ENCODE results near the gene ZNF366.

ZNF366 gene

GRCh38 chr5:72519111-72519510 lies 11.9 kb upstream of the ZNF366 start:
- DNase-seq (ENCODE audit: low spot score) = no peak

- DNase-seq (ENCODE audit: low spot score) = no peak
Observed at GRCh38 chr5:72518001-72518683, 10.9 kb upstream of the ZNF366 start.

GRCh38 chr5:72516916-72517315 lies 9.7 kb upstream of the ZNF366 start:
- no peak for DNase-seq (ENCODE audit: low spot score)

GRCh38 chr5:72515211-72515610 lies 8.0 kb upstream of the ZNF366 start:
- no peak for DNase-seq (ENCODE audit: low spot score)

- DNase-seq (ENCODE audit: low spot score) = no peak
Observed at GRCh38 chr5:72512593-72512860, 5.3 kb upstream of the ZNF366 start.

GRCh38 chr5:72511774-72512592 lies 4.8 kb upstream of the ZNF366 start:
- no peak for DNase-seq (ENCODE audit: low spot score)

- no peak for DNase-seq (ENCODE audit: low spot score)
Observed at GRCh38 chr5:72511366-72511765, 4.2 kb upstream of the ZNF366 start.

- DNase-seq (ENCODE audit: low spot score) = no peak
Observed at GRCh38 chr5:72510610-72511181, 3.5 kb upstream of the ZNF366 start.

GRCh38 chr5:72509401-72509800 lies 2.2 kb upstream of the ZNF366 start:
- DNase-seq (ENCODE audit: low spot score) = no peak

GRCh38 chr5:72508241-72509170 lies 1.3 kb upstream of the ZNF366 start:
- no peak for DNase-seq (ENCODE audit: low spot score)

GRCh38 chr5:72507907-72508238 lies 663 bp upstream of the ZNF366 start:
- no peak for DNase-seq (ENCODE audit: low spot score)

- DNase-seq (ENCODE audit: low spot score) = no peak
Observed at GRCh38 chr5:72506158-72506549, 1.1 kb downstream of the ZNF366 start.

- DNase-seq (ENCODE audit: low spot score) = no peak
Observed at GRCh38 chr5:72505539-72506157, 1.6 kb downstream of the ZNF366 start.

GRCh38 chr5:72505016-72505415 lies 2.2 kb downstream of the ZNF366 start:
- no peak for DNase-seq (ENCODE audit: low spot score)

GRCh38 chr5:72503888-72504491 lies 3.2 kb downstream of the ZNF366 start:
- no peak for DNase-seq (ENCODE audit: low spot score)

GRCh38 chr5:72501488-72501887 lies 5.7 kb downstream of the ZNF366 start:
- DNase-seq (ENCODE audit: low spot score) = no peak

GRCh38 chr5:72499730-72500129 lies 7.5 kb downstream of the ZNF366 start:
- DNase-seq (ENCODE audit: low spot score) = no peak

GRCh38 chr5:72499090-72499489 lies 8.1 kb downstream of the ZNF366 start:
- DNase-seq (ENCODE audit: low spot score) = no peak

- DNase-seq (ENCODE audit: low spot score) = no peak
Observed at GRCh38 chr5:72498284-72498683, 8.9 kb downstream of the ZNF366 start.

GRCh38 chr5:72497823-72498222 lies 9.4 kb downstream of the ZNF366 start:
- DNase-seq (ENCODE audit: low spot score) = no peak

- DNase-seq (ENCODE audit: low spot score) = no peak
Observed at GRCh38 chr5:72495410-72495809, 11.8 kb downstream of the ZNF366 start.

Measured in CD4-positive, alpha-beta T cell treated with Interleukin-6 at 100 ng/mL for 8 hours (primary cell).